HG02759 (cell line): ENCODE measurements around the gene EPB42.
"Not testable (repeated sequence)": the region's sequence is repeated elsewhere in the genome, so short reads cannot be mapped to it uniquely, and the experiment has no call there.

ENCODE experiments used
- ATAC-seq: cut with Tn5 transposase; IDR thresholded peaks from one replicate; pipeline ENCODE4 v1.9.1; 2021; ENCODE audit warnings: mild to moderate bottlenecking, moderate library complexity; ENCODE audit not compliant: unreplicated experiment

EPB42 gene

GRCh38 chr15:43213466-43213865 lies 7.4 kb downstream of the EPB42 start:
- no peak for ATAC-seq

DNA sequence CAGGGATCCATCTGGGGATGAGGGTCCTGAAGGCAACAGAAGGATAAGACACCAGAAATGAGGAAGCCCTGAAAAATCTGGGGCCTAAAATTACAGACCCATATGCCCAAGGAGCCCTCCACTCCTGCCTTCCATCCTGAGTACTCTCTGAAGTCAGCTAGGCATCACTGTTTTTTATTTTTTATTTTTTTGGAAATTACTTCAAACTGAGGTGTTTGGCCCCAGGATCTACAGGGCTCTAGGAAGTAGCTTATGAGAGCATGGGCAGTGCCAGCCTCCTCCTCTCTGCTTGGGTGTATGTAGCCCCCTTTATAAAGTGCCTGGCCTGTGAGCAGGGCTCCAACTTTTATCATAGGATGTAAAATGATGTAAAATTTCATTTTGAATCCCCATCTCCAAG lies 7.9 kb downstream of the EPB42 start:
- ATAC-seq, result no peak

DNA sequence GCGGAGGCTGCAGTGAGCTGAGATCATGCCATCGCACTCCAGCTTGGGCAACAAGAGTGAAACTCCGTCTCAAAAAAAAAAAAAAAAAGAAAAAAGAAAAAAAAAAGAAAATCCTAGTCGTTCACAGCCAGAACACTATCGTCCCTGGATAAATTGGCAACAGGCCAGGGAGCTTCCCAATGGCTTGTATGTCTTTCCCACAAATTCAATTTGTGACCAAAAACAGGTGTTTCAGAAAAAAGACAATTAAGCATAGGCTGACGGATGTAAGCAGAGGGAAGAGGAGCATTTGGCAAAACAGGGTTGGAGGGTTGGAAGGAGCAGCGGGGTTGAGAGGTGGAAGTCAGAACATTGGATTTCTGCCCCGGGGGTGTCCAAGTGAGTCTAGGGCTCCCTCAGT lies 8.5 kb downstream of the EPB42 start:
- no peak for ATAC-seq

GRCh38 chr15:43211224-43211735 lies 9.5 kb downstream of the EPB42 start:
- ATAC-seq, result no peak

DNA sequence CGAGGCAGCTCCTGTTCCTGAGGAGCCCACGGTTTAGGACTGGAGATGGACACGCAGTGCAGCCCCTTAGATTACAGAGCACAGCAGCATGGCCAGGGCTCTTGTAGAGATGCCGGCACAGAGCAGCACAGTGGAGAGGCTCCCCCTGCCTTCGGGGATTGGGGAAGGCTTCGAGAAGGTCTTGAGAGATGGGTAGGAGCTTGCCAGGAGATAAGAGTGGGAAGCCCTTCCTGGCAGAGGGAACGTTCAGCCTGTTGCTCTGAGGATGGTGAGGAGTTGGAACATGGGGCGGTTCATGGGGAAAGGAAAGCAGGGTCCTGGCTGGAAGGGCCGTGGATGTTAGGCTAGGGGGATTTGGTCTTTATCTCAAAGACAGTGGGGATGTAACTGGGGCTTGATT lies 10.0 kb downstream of the EPB42 start:
- ATAC-seq, result no peak

GRCh38 chr15:43210172-43210745 lies 10.6 kb downstream of the EPB42 start:
- no peak for ATAC-seq

DNA sequence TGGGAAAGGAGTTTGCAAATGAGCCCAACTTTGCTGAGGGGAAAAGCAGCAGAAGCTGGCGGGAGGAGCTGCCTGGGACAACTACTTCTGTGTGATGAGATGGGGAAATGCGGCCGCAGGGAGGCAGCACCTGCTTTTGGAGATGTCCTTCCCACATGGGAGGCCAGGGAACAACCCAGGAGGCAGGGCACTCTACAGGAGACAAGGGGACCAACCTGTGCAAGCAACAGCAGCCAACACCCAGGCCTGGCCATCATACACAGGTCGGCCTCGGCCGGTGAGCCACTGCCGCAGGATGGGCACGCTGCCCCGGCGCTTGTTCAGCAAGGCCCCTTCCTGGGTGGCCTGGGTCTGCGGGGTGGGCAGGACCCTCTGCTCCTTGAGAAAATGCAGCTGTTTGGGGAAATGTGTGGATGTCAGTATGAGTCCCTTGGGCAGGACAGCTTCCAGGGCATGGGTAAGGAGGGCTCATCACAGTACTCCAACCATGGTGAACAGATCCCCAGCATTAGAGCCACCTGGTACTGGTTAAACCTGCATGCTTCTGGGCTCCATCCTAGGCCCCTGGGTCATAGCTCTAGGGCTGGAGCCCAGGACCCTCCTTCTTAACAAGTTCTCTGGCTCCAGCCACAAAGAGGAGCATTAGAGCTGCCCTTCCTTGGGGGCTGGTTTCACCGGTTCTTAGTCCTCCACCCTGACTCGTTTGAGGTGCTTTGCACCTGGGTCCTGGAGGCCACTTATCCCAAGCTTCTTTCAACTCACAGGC lies 11.6 kb downstream of the EPB42 start:
- no peak for ATAC-seq

- no peak for ATAC-seq
Measured at GRCh38 chr15:43208052-43209002, 12.5 kb downstream of the EPB42 start.

GRCh38 chr15:43207024-43207423 lies 13.8 kb downstream of the EPB42 start:
- ATAC-seq, result no peak

- no peak for ATAC-seq
Measured at GRCh38 chr15:43206054-43206453, 14.8 kb downstream of the EPB42 start.

GRCh38 chr15:43204016-43204901 lies 16.6 kb downstream of the EPB42 start:
- ATAC-seq, result no peak

GRCh38 chr15:43199945-43200488 lies 20.8 kb downstream of the EPB42 start:
- ATAC-seq, result no peak

- no peak for ATAC-seq
Measured at GRCh38 chr15:43198992-43199391, 21.8 kb downstream of the EPB42 start.

DNA sequence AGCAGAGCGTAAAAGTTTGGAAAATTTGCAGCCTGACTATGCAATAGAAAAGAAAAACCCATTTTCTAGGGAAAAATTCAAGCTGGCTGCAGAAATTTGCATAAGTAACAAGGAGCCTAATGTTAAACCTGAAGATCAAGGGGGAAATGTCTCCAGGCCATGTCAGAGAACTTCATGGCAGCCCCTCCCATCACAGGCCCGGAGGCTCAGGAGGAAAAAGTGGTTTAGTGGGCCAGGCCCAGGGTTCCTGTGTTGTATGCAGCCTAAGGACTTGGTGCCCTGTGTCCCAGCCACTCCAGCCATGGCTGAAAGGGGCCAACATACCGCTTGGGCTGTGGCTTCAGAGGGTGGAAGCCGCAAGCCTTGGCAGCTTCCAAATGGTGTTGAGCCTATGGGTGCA lies 22.3 kb downstream of the EPB42 start:
- not testable (repeated sequence) for ATAC-seq

GRCh38 chr15:43197773-43198172 lies 23.0 kb downstream of the EPB42 start:
- not testable (repeated sequence) for ATAC-seq

GRCh38 chr15:43196760-43197548 lies 23.9 kb downstream of the EPB42 start:
- no peak for ATAC-seq

GRCh38 chr15:43194795-43195194 lies 26.0 kb downstream of the EPB42 start:
- no peak for ATAC-seq

DNA sequence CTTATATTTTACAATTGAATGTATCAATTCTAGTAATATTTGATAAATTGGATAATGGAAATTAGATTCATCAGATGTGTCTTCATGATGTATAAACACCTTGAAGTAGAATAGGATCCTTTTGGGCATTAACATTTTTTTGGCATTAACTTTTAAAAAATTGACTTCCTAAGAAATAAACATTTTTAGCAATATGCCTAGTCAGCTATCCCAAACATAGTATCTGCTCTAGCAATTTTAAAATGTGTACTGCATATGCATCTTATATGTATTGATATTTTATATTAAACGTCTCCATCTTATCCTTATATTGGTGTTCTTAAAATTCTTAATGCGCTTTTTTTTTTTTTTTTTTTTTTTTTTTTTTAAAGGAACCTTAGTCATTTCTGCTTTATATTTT lies 27.1 kb downstream of the EPB42 start:
- no peak for ATAC-seq

DNA sequence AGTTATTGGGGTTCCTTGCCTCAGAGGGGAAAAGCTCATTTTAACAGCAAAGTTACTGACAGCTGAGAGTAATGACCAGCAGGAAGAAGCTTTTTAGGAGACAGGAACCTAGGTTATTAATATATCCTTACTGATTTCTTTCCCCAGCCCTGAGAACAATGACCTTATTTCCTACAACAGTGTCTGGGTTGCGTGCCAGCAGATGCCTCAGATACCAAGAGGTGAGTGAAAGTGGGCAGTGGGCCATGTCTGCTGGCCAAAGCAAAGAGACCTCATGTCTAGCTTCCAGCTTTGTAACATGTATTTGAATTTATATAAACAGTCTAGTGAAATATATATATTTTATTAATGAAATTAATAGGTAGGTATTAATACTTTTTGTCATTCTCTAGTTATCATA lies 30.6 kb downstream of the EPB42 start:
- ATAC-seq, result no peak
